ENCODE results near the gene TGFB2. TPM values are rescaled to one million over a fixed set of nuclear protein-coding genes. Genes with fewer than 3 reads are reported as not detected.

The TGFB2 gene
- under 1 TPM in 1 of 2 experiments, not detected in 1; 0.04 TPM for total RNA-seq

- H3K36me3 Mint-ChIP-seq, result peaks cover 16% of the 10 kb centered on the region
- peaks cover 16% of the 10 kb centered on the region for H3K27me3 Mint-ChIP-seq
- peaks cover 25% of the 10 kb centered on the region for H3K4me1 Mint-ChIP-seq
- peak; percentile 23 for DNase-seq
- no peaks in the 10 kb centered on the region for H3K9me3 Mint-ChIP-seq
- H3K27ac Mint-ChIP-seq, result no peak within 1 kb of the TSS
- H3K4me3 Mint-ChIP-seq, result no peak within 1 kb of the TSS
Measured at GRCh38 chr1:218344814-218345672, at the start of gene TGFB2. TGFB2 (plus strand) TSS chr1:218345336; CDS start chr1:218346702, 1,366 bp downstream.

GRCh38 chr1:218296162-218296561 lies 49.0 kb upstream of the TGFB2 start:
- DNase-seq, result no peak
- Mint-ChIP-seq H3K4me3 (no peak overlapping the region), H3K27ac (no peak overlapping the region), H3K36me3 (peaks cover 8% of the 10 kb centered on the region), H3K27me3 (no peaks in the 10 kb centered on the region), H3K9me3 (no peaks in the 10 kb centered on the region), H3K4me1 (peaks cover 33% of the 10 kb centered on the region)

- Mint-ChIP-seq H3K27me3 (no peaks in the 10 kb centered on the region), H3K4me3 (no peak overlapping the region), H3K36me3 (peaks cover 11% of the 10 kb centered on the region), H3K4me1 (peaks cover 42% of the 10 kb centered on the region), H3K27ac (no peak overlapping the region), H3K9me3 (no peaks in the 10 kb centered on the region)
- no peak for DNase-seq
Measured at GRCh38 chr1:218297461-218297860, 47.7 kb upstream of the TGFB2 start.

GRCh38 chr1:218297867-218298266 lies 47.3 kb upstream of the TGFB2 start:
- H3K27ac Mint-ChIP-seq, result no peak overlapping the region
- H3K9me3 Mint-ChIP-seq, result no peaks in the 10 kb centered on the region
- DNase-seq, result no peak
- H3K36me3 Mint-ChIP-seq, result peaks cover 12% of the 10 kb centered on the region
- peaks cover 41% of the 10 kb centered on the region for H3K4me1 Mint-ChIP-seq
- H3K4me3 Mint-ChIP-seq, result no peak overlapping the region
- H3K27me3 Mint-ChIP-seq, result no peaks in the 10 kb centered on the region

GRCh38 chr1:218298398-218298797 lies 46.7 kb upstream of the TGFB2 start:
- H3K4me1 Mint-ChIP-seq, result peaks cover 42% of the 10 kb centered on the region
- no peak overlapping the region for H3K4me3 Mint-ChIP-seq
- H3K27ac Mint-ChIP-seq, result no peak overlapping the region
- no peak for DNase-seq
- peaks cover 12% of the 10 kb centered on the region for H3K36me3 Mint-ChIP-seq
- H3K9me3 Mint-ChIP-seq, result no peaks in the 10 kb centered on the region
- H3K27me3 Mint-ChIP-seq, result no peaks in the 10 kb centered on the region

- H3K27ac Mint-ChIP-seq, result no peak overlapping the region
- DNase-seq, result no peak
- H3K4me1 Mint-ChIP-seq, result peaks cover 36% of the 10 kb centered on the region
- no peaks in the 10 kb centered on the region for H3K27me3 Mint-ChIP-seq
- no peaks in the 10 kb centered on the region for H3K9me3 Mint-ChIP-seq
- H3K36me3 Mint-ChIP-seq, result peaks cover 12% of the 10 kb centered on the region
- H3K4me3 Mint-ChIP-seq, result no peak overlapping the region
Measured at GRCh38 chr1:218299416-218299815, 45.7 kb upstream of the TGFB2 start.

- H3K4me1 Mint-ChIP-seq, result peaks cover 37% of the 10 kb centered on the region
- no peak for DNase-seq
- H3K27ac Mint-ChIP-seq, result no peak overlapping the region
- peaks cover 16% of the 10 kb centered on the region for H3K36me3 Mint-ChIP-seq
- no peaks in the 10 kb centered on the region for H3K9me3 Mint-ChIP-seq
- H3K4me3 Mint-ChIP-seq, result no peak overlapping the region
- no peaks in the 10 kb centered on the region for H3K27me3 Mint-ChIP-seq
Measured at GRCh38 chr1:218301217-218301616, 43.9 kb upstream of the TGFB2 start.

GRCh38 chr1:218302155-218302554 lies 43.0 kb upstream of the TGFB2 start:
- no peaks in the 10 kb centered on the region for H3K9me3 Mint-ChIP-seq
- H3K36me3 Mint-ChIP-seq, result peaks cover 11% of the 10 kb centered on the region
- H3K27ac Mint-ChIP-seq, result no peak overlapping the region
- no peaks in the 10 kb centered on the region for H3K27me3 Mint-ChIP-seq
- peaks cover 29% of the 10 kb centered on the region for H3K4me1 Mint-ChIP-seq
- no peak overlapping the region for H3K4me3 Mint-ChIP-seq
- no peak for DNase-seq

- Mint-ChIP-seq H3K9me3 (no peaks in the 10 kb centered on the region), H3K36me3 (peaks cover 13% of the 10 kb centered on the region), H3K4me3 (no peak overlapping the region), H3K4me1 (peaks cover 24% of the 10 kb centered on the region), H3K27ac (no peak overlapping the region), H3K27me3 (no peaks in the 10 kb centered on the region)
- DNase-seq, result no peak
Measured at GRCh38 chr1:218303176-218303879, 41.8 kb upstream of the TGFB2 start.

GRCh38 chr1:218304281-218305039 lies 40.7 kb upstream of the TGFB2 start:
- Mint-ChIP-seq H3K27ac (peak overlapping the region; percentile 16), H3K4me3 (no peak overlapping the region), H3K9me3 (no peaks in the 10 kb centered on the region), H3K36me3 (peaks cover 20% of the 10 kb centered on the region), H3K4me1 (peaks cover 17% of the 10 kb centered on the region), H3K27me3 (no peaks in the 10 kb centered on the region)
- DNase-seq, result peak; percentile 5

- Mint-ChIP-seq H3K27me3 (no peaks in the 10 kb centered on the region), H3K27ac (no peak overlapping the region), H3K4me3 (no peak overlapping the region), H3K4me1 (peaks cover 16% of the 10 kb centered on the region), H3K36me3 (peaks cover 20% of the 10 kb centered on the region), H3K9me3 (no peaks in the 10 kb centered on the region)
- no peak for DNase-seq
Measured at GRCh38 chr1:218305472-218306064, 39.6 kb upstream of the TGFB2 start.

- H3K4me1 Mint-ChIP-seq, result peaks cover 3% of the 10 kb centered on the region
- H3K9me3 Mint-ChIP-seq, result no peaks in the 10 kb centered on the region
- H3K27me3 Mint-ChIP-seq, result no peaks in the 10 kb centered on the region
- H3K36me3 Mint-ChIP-seq, result peaks cover 23% of the 10 kb centered on the region
- H3K4me3 Mint-ChIP-seq, result no peak overlapping the region
- no peak for DNase-seq
- no peak overlapping the region for H3K27ac Mint-ChIP-seq
Measured at GRCh38 chr1:218312509-218312908, 32.6 kb upstream of the TGFB2 start.

- H3K4me3 Mint-ChIP-seq, result no peak overlapping the region
- peaks cover 20% of the 10 kb centered on the region for H3K36me3 Mint-ChIP-seq
- H3K4me1 Mint-ChIP-seq, result peaks cover 3% of the 10 kb centered on the region
- DNase-seq, result no peak
- no peaks in the 10 kb centered on the region for H3K9me3 Mint-ChIP-seq
- H3K27me3 Mint-ChIP-seq, result no peaks in the 10 kb centered on the region
- no peak overlapping the region for H3K27ac Mint-ChIP-seq
Measured at GRCh38 chr1:218314316-218314715, 30.8 kb upstream of the TGFB2 start.

GRCh38 chr1:218315638-218316037 lies 29.5 kb upstream of the TGFB2 start:
- no peak overlapping the region for H3K4me3 Mint-ChIP-seq
- DNase-seq, result no peak
- H3K27me3 Mint-ChIP-seq, result no peaks in the 10 kb centered on the region
- H3K9me3 Mint-ChIP-seq, result no peaks in the 10 kb centered on the region
- H3K4me1 Mint-ChIP-seq, result peaks cover 3% of the 10 kb centered on the region
- peaks cover 25% of the 10 kb centered on the region for H3K36me3 Mint-ChIP-seq
- H3K27ac Mint-ChIP-seq, result no peak overlapping the region

- Mint-ChIP-seq H3K27ac (no peak overlapping the region), H3K36me3 (peaks cover 14% of the 10 kb centered on the region), H3K4me3 (no peak overlapping the region), H3K9me3 (no peaks in the 10 kb centered on the region), H3K27me3 (no peaks in the 10 kb centered on the region), H3K4me1 (peaks cover 3% of the 10 kb centered on the region)
- no peak for DNase-seq
Measured at GRCh38 chr1:218317061-218317460, 28.1 kb upstream of the TGFB2 start.

Data from activated naive CD8-positive, alpha-beta T cell treated with anti-CD3 and anti-CD28 coated beads for 36 hours (primary cell).